Measurements from ENCODE around the gene IGSF3.

GRCh38 chr1:116678732-116679090 lies 11.2 kb upstream of the IGSF3 start:
- TF ChIP-seq YY1 (IDR thresholded peaks at IDR 0.05; ENCODE audit: insufficient read depth, insufficient read length) = no peak
- no peak for TF ChIP-seq ZNF274 (IDR thresholded peaks at IDR 0.05; ENCODE audit: low read depth, low read length)

Data from NT2/D1 (cell line).